CD4-positive, alpha-beta T cell treated with Interleukin-17A for 1 hour (primary cell): Measurements from ENCODE around the gene IDH3G.
"Not testable (repeated sequence)": the region's sequence is repeated elsewhere in the genome, so short reads cannot be mapped to it uniquely, and the experiment has no call there.

Experiments
- DNase-seq: peaks from one replicate; pipeline ENCODE4 v3.0.0-alpha.2; 2020

IDH3G gene

GRCh38 chrX:153794018-153794896 lies at the start of gene IDH3G, which contains the start of gene SSR4:
IDH3G (minus strand) TSS chrX:153794375; CDS start chrX:153794326, 49 bp downstream.
SSR4 (plus strand) TSS chrX:153794668; CDS start chrX:153794688, 20 bp downstream.
- peak; percentile 95 for DNase-seq

GRCh38 chrX:153836921-153837320 lies 42.7 kb upstream of the IDH3G start:
- DNase-seq: no peak

- no peak for DNase-seq
Measured at GRCh38 chrX:153832728-153833127, 38.6 kb upstream of the IDH3G start.

- no peak for DNase-seq
Measured at GRCh38 chrX:153831429-153832150, 37.4 kb upstream of the IDH3G start.

- DNase-seq: no peak
Measured at GRCh38 chrX:153830640-153831428, 36.7 kb upstream of the IDH3G start.

GRCh38 chrX:153829799-153830639 lies 35.8 kb upstream of the IDH3G start, which contains the start of gene PDZD4:
PDZD4 (minus strand) TSS chrX:153830544; CDS start chrX:153830298, 246 bp downstream.
- peak; percentile 16 for DNase-seq

GRCh38 chrX:153829549-153829798 lies 35.3 kb upstream of the IDH3G start:
- no peak for DNase-seq

- no peak for DNase-seq
Measured at GRCh38 chrX:153828723-153829548, 34.8 kb upstream of the IDH3G start.

GRCh38 chrX:153828308-153828707 lies 34.1 kb upstream of the IDH3G start:
- no peak for DNase-seq

GRCh38 chrX:153827903-153828302 lies 33.7 kb upstream of the IDH3G start:
- DNase-seq: no peak

- no peak for DNase-seq
Measured at GRCh38 chrX:153827016-153827415, 32.8 kb upstream of the IDH3G start.

GRCh38 chrX:153825042-153825441 lies 30.9 kb upstream of the IDH3G start:
- DNase-seq: no peak

GRCh38 chrX:153824348-153824747 lies 30.2 kb upstream of the IDH3G start:
- DNase-seq: no peak

- DNase-seq: no peak
Measured at GRCh38 chrX:153821066-153821465, 26.9 kb upstream of the IDH3G start.

- no peak for DNase-seq
Measured at GRCh38 chrX:153820601-153821000, 26.4 kb upstream of the IDH3G start.

- DNase-seq: no peak
Measured at GRCh38 chrX:153819384-153820040, 25.3 kb upstream of the IDH3G start.

- peak; percentile 57 for DNase-seq
Measured at GRCh38 chrX:153818571-153819383, 24.6 kb upstream of the IDH3G start.

GRCh38 chrX:153818064-153818463 lies 23.9 kb upstream of the IDH3G start:
- DNase-seq: not testable (repeated sequence)

- peak; percentile 49 for DNase-seq
Measured at GRCh38 chrX:153816831-153817690, 22.9 kb upstream of the IDH3G start.
